ENCODE results near the gene MYOC.

The MYOC gene

GRCh38 chr1:171646249-171646560, 6.3 kb downstream of the MYOC start:
- no peak overlapping the region for H3K27ac ChIP-seq (ENCODE audit: low read depth, low read length, severe bottlenecking)
- no peak overlapping the region for H3K4me3 ChIP-seq (ENCODE audit: extremely low read depth, insufficient read depth, low read length, poor library complexity, severe bottlenecking)
- no peaks in the 10 kb centered on the region for H3K4me1 ChIP-seq (ENCODE audit: control insufficient read depth, insufficient read depth, low read length, poor library complexity, severe bottlenecking)
- no CpG with 5 or more reads among the region's 1 CpG for WGBS, 2 experiments (ENCODE audit: insufficient coverage in 2 of 2)
- H3K36me3 ChIP-seq (ENCODE audit: control insufficient read depth, insufficient read depth, low read length), result no peaks in the 10 kb centered on the region
- H3K9me3 ChIP-seq (ENCODE audit: control insufficient read depth, low read length), result no peaks in the 10 kb centered on the region

GRCh38 chr1:171645553-171646248, 6.8 kb downstream of the MYOC start:
- WGBS, 2 experiments (ENCODE audit: insufficient coverage in 2 of 2), result 80 to 82% methylated on average over 8 of the region's 8 CpGs

GRCh38 chr1:171644805-171645483, 7.5 kb downstream of the MYOC start:
- Histone ChIP-seq H3K4me3 (ENCODE audit: extremely low read depth, insufficient read depth, low read length, poor library complexity, severe bottlenecking) (no peak overlapping the region), H3K4me1 (ENCODE audit: control insufficient read depth, insufficient read depth, low read length, poor library complexity, severe bottlenecking) (no peaks in the 10 kb centered on the region), H3K36me3 (ENCODE audit: control insufficient read depth, insufficient read depth, low read length) (no peaks in the 10 kb centered on the region), H3K27ac (ENCODE audit: low read depth, low read length, severe bottlenecking) (no peak overlapping the region), H3K9me3 (ENCODE audit: control insufficient read depth, low read length) (no peaks in the 10 kb centered on the region)
- WGBS, 2 experiments (ENCODE audit: insufficient coverage in 2 of 2), result 20 to 21% methylated on average over 13 to 15 of the region's 15 CpGs

More at GRCh38 chr1:171645553-171646248, 6.8 kb downstream of the MYOC start:
- no peaks in the 10 kb centered on the region for H3K4me1 ChIP-seq (ENCODE audit: control insufficient read depth, insufficient read depth, low read length, poor library complexity, severe bottlenecking)
- no peaks in the 10 kb centered on the region for H3K9me3 ChIP-seq (ENCODE audit: control insufficient read depth, low read length)
- H3K36me3 ChIP-seq (ENCODE audit: control insufficient read depth, insufficient read depth, low read length), result no peaks in the 10 kb centered on the region
- H3K27ac ChIP-seq (ENCODE audit: low read depth, low read length, severe bottlenecking), result no peak overlapping the region
- H3K4me3 ChIP-seq (ENCODE audit: extremely low read depth, insufficient read depth, low read length, poor library complexity, severe bottlenecking), result no peak overlapping the region

GRCh38 chr1:171643156-171643555, 9.3 kb downstream of the MYOC start:
- H3K36me3 ChIP-seq (ENCODE audit: control insufficient read depth, insufficient read depth, low read length), result no peaks in the 10 kb centered on the region
- H3K4me3 ChIP-seq (ENCODE audit: extremely low read depth, insufficient read depth, low read length, poor library complexity, severe bottlenecking), result no peak overlapping the region
- no peaks in the 10 kb centered on the region for H3K4me1 ChIP-seq (ENCODE audit: control insufficient read depth, insufficient read depth, low read length, poor library complexity, severe bottlenecking)
- no peaks in the 10 kb centered on the region for H3K9me3 ChIP-seq (ENCODE audit: control insufficient read depth, low read length)
- H3K27ac ChIP-seq (ENCODE audit: low read depth, low read length, severe bottlenecking), result no peak overlapping the region
- 65 to 95% methylated on average over 3 to 5 of the region's 8 CpGs for WGBS, 2 experiments (ENCODE audit: insufficient coverage in 2 of 2)

GRCh38 chr1:171642197-171642596, 10.3 kb downstream of the MYOC start:
- no peaks in the 10 kb centered on the region for H3K9me3 ChIP-seq (ENCODE audit: control insufficient read depth, low read length)
- 88 to 100% methylated on average over 1 to 4 of the region's 4 CpGs for WGBS, 2 experiments (ENCODE audit: insufficient coverage in 2 of 2)
- H3K4me1 ChIP-seq (ENCODE audit: control insufficient read depth, insufficient read depth, low read length, poor library complexity, severe bottlenecking), result no peaks in the 10 kb centered on the region
- H3K27ac ChIP-seq (ENCODE audit: low read depth, low read length, severe bottlenecking), result no peak overlapping the region
- H3K36me3 ChIP-seq (ENCODE audit: control insufficient read depth, insufficient read depth, low read length), result no peaks in the 10 kb centered on the region
- H3K4me3 ChIP-seq (ENCODE audit: extremely low read depth, insufficient read depth, low read length, poor library complexity, severe bottlenecking), result no peak overlapping the region

GRCh38 chr1:171641076-171641864, 11.2 kb downstream of the MYOC start:
- Histone ChIP-seq H3K4me3 (ENCODE audit: extremely low read depth, insufficient read depth, low read length, poor library complexity, severe bottlenecking) (no peak overlapping the region), H3K4me1 (ENCODE audit: control insufficient read depth, insufficient read depth, low read length, poor library complexity, severe bottlenecking) (no peaks in the 10 kb centered on the region), H3K36me3 (ENCODE audit: control insufficient read depth, insufficient read depth, low read length) (no peaks in the 10 kb centered on the region), H3K9me3 (ENCODE audit: control insufficient read depth, low read length) (no peaks in the 10 kb centered on the region), H3K27ac (ENCODE audit: low read depth, low read length, severe bottlenecking) (no peak overlapping the region)
- 41% methylated on average over 7 to 9 of the region's 10 CpGs for WGBS, 2 experiments (ENCODE audit: insufficient coverage in 2 of 2)

GRCh38 chr1:171640225-171640624, 12.3 kb downstream of the MYOC start:
- Histone ChIP-seq H3K4me3 (ENCODE audit: extremely low read depth, insufficient read depth, low read length, poor library complexity, severe bottlenecking) (no peak overlapping the region), H3K36me3 (ENCODE audit: control insufficient read depth, insufficient read depth, low read length) (no peaks in the 10 kb centered on the region), H3K9me3 (ENCODE audit: control insufficient read depth, low read length) (no peaks in the 10 kb centered on the region), H3K4me1 (ENCODE audit: control insufficient read depth, insufficient read depth, low read length, poor library complexity, severe bottlenecking) (no peaks in the 10 kb centered on the region), H3K27ac (ENCODE audit: low read depth, low read length, severe bottlenecking) (no peak overlapping the region)
- 100% methylated on average over 1 of the region's 1 CpG for WGBS, 2 experiments (ENCODE audit: insufficient coverage in 2 of 2)

- H3K36me3 ChIP-seq (ENCODE audit: control insufficient read depth, insufficient read depth, low read length), result no peaks in the 10 kb centered on the region
- 44 to 50% methylated on average over 2 of the region's 4 CpGs for WGBS, 2 experiments (ENCODE audit: insufficient coverage in 2 of 2)
- H3K9me3 ChIP-seq (ENCODE audit: control insufficient read depth, low read length), result no peaks in the 10 kb centered on the region
- H3K4me1 ChIP-seq (ENCODE audit: control insufficient read depth, insufficient read depth, low read length, poor library complexity, severe bottlenecking), result no peaks in the 10 kb centered on the region
- no peak overlapping the region for H3K4me3 ChIP-seq (ENCODE audit: extremely low read depth, insufficient read depth, low read length, poor library complexity, severe bottlenecking)
- no peak overlapping the region for H3K27ac ChIP-seq (ENCODE audit: low read depth, low read length, severe bottlenecking)
Measured at GRCh38 chr1:171637928-171638576, 14.4 kb downstream of the MYOC start.

- Histone ChIP-seq H3K36me3 (ENCODE audit: control insufficient read depth, insufficient read depth, low read length) (no peaks in the 10 kb centered on the region), H3K4me3 (ENCODE audit: extremely low read depth, insufficient read depth, low read length, poor library complexity, severe bottlenecking) (no peak overlapping the region), H3K4me1 (ENCODE audit: control insufficient read depth, insufficient read depth, low read length, poor library complexity, severe bottlenecking) (no peaks in the 10 kb centered on the region), H3K27ac (ENCODE audit: low read depth, low read length, severe bottlenecking) (no peak overlapping the region), H3K9me3 (ENCODE audit: control insufficient read depth, low read length) (no peaks in the 10 kb centered on the region)
- 88 to 89% methylated on average over 10 to 11 of the region's 11 CpGs for WGBS, 2 experiments (ENCODE audit: insufficient coverage in 2 of 2)
Measured at GRCh38 chr1:171636141-171636540, 16.3 kb downstream of the MYOC start.

- H3K27ac ChIP-seq (ENCODE audit: low read depth, low read length, severe bottlenecking), result no peak overlapping the region
- H3K4me1 ChIP-seq (ENCODE audit: control insufficient read depth, insufficient read depth, low read length, poor library complexity, severe bottlenecking), result no peaks in the 10 kb centered on the region
- H3K36me3 ChIP-seq (ENCODE audit: control insufficient read depth, insufficient read depth, low read length), result no peaks in the 10 kb centered on the region
- 75 to 89% methylated on average over 1 of the region's 2 CpGs for WGBS, 2 experiments (ENCODE audit: insufficient coverage in 2 of 2)
- no peak overlapping the region for H3K4me3 ChIP-seq (ENCODE audit: extremely low read depth, insufficient read depth, low read length, poor library complexity, severe bottlenecking)
- H3K9me3 ChIP-seq (ENCODE audit: control insufficient read depth, low read length), result no peaks in the 10 kb centered on the region
Measured at GRCh38 chr1:171635661-171636060, 16.8 kb downstream of the MYOC start.
